HPDE6-E6E7 (cell line): ENCODE measurements around the gene ATOH7.
"Not testable (repeated sequence)": the region's sequence is repeated elsewhere in the genome, so short reads cannot be mapped to it uniquely, and the experiment has no call there.

Source experiments
- DNase-seq: peaks from one replicate; pipeline ENCODE4 v3.0.0; 2011; ENCODE audit warnings: missing footprints; ENCODE audit errors: extremely low spot score

ATOH7 gene

DNA sequence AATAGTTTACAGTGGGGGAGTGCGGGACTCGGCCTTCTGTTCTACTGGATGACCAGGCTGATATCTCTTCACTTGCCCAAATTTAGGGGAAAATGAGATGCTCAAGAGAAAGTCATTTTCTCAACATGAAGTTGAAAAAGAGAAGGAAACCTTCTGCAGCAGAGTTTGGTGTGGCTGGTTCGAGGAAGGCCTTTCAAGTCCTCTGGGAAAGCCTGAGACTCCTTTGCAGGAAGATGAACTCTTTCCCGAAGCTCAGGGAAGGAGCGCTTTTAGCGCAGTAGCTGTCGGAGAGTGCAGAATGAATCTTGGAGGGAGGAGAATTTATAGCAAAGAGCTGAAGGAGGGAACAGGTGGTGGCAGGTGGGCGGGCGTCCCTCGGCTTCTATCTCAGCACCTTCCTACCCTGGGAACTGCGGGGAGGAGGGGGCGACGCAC, at the start of gene ATOH7:
Gene ATOH7, minus strand, starts transcription at position 297 of the 435 bp plus-strand sequence. CDS start 436 bp downstream, outside the sequence.
- no peak for DNase-seq

DNA sequence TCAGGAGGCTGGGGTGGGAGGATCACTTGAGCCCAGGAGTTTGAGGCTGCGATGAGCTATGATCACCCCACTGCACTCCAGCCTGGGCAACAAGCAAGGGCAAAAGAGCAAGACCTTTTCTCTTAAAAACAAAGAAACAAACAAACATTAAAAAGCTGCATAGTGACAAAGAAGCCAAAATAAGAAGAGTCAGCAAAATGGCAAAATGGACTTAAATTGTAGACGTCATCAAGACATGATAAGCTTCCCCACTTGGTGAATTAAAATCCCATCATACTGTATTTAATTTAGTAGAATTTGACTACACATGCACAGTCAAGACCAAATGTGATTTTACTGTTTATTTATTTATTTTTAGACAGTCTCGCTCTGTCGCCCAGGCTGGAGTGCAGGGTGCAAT, 48.8 kb upstream of the ATOH7 start:
- DNase-seq, result no peak

DNA sequence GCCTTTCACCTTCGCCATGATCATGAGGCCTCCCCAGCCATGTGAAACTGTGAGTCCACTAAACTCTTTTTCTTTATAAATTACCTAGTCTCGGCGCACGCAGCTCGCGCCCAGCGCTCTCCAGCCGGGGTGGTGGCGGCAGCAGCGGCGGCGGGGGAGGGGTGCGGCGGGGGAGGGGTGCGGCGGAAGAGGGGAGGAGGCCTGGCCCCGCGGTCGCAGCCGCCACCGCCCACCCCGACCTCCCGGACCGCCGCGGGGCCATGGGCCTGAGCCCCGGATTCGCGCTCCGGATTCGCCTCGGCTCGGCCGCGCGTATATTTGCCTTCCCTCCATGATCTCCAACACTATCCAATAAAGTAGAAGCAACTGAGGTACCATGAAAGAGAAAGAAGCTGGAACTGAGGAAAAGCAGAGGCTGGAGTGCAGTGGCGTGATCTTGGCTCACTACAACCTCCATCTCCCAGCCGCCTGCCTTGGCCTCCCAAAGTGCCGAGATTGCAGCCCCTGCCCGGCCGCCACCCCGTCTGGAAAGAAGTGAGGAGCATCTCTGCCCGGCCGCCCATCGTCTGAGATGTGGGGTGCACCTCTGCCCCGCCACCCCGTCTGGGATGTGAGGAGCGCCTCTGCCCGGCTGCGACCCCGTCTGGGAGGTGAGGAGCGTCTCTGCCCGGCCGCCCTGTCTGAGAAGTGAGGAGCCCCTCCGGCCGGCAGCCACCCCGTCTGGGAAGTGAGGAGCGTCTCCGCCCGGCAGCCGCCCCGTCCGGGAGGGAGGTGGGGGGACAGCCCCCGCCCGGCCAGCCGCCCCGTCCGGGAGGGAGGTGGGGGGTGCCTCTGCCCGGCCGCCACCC, 47.2 kb upstream of the ATOH7 start:
- not testable (repeated sequence) for DNase-seq

DNA sequence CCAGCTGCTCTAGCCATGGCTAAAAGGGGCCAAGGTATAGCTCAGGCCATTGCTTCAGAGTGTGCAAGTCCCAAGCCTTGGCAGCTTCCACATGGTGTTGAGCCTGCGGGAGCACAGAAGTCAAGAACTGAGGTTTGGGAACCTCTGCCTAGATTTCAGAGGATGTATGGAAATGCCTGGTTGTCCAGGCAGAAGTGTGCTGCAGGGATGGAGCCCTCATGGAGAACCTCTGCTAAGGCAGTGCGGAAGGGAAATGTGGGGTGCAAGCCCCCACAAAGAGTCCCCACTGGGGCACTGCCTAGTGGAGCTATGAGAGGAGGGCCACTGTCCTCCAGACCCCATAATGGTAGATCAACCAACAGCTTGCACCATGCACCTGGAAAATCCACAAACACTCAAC, 45.9 kb upstream of the ATOH7 start:
- not testable (repeated sequence) for DNase-seq

DNA sequence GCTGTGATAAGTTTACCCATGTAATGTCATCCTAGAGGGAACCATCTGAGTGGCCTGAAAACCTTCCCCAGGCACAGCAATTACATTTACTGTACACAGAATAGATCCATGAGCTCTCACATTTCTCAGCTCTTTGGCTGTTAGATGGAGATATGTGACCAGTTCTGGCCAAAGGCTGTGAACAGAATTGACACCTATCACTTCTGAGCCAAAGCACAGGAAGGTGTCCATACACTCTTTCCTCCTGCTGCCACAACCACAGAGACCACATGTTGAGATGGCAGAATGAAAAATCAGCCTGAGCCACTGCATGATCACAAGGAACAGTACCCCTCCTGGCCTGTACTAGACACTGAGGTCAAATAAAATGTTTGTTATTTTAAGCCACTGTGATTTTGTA, 44.3 kb upstream of the ATOH7 start:
- no peak for DNase-seq

DNA sequence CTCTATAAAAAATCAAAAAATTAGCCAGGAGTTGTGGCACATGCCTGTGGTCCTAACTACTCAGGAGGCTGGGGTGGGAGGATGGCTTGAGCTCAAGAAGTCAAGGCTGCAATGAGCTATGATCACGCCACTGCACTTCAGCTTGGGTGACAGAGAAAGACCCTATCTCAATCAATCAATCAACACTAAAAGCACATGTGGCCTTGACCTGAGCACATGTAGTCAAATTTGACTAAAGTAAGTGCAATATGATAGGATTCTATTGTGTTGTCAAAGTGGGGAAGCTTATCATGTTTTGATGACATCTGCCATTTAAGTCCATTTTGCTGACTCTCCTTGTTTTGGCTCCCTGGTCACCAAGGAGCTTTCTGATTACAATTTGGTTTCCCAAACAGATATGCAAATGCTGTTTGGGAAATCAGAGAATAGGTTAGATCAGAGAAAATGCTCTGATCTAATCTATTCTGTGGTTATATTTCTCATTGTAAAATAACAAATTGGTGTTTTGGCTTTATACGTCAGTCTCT, 43.8 kb upstream of the ATOH7 start:
- no peak for DNase-seq

DNA sequence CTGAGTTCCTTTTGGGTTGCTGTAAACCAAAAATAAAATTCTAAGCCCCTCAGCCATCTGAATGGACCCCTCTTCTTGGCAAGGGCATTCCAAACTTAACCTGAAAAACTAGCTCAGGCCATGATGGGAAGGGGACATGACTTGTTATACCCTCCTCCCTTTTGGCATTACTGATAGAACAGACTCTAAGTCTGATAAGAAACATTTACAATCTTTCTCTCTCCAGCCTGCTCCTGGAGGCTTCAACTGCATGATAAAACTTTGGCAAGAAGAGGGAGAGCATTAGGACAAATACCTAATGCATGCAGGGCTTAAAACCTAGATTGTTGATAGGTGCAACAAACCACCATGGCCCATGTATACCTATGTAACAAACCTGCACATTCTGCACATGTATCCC, 40.9 kb upstream of the ATOH7 start:
- DNase-seq, result no peak

DNA sequence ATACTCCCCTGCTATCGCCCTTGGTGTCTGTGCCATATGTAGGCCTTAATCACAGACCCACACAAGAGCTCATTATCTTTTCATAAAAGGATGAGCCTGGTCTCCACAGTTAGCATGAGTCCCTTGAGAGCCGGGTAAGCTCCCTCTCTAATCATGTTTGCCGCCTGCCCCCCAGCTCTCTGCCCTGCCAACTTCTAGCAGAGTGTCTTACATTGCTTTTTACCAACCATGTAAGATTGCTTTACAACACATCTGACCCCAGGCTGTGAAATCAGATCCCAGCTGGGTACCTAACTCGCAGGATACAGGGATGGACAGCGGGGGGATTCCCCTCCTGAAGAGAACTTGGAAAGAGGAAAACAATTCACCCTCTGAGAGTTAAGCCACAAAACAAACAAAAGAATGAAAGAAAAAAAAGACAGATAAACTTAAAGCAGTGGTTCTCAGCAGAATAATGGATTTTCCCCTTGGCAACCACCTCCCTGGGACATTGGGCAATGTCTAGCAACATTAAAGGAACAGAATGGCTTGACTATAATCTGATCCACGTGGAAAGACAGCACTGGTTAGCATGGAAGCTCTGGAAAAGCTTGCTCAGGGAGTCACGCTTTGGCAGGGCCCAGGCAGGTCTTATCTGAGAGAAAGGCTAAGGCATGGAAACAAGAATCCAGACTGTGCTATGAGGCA, 39.4 kb upstream of the ATOH7 start:
- DNase-seq, result no peak

DNA sequence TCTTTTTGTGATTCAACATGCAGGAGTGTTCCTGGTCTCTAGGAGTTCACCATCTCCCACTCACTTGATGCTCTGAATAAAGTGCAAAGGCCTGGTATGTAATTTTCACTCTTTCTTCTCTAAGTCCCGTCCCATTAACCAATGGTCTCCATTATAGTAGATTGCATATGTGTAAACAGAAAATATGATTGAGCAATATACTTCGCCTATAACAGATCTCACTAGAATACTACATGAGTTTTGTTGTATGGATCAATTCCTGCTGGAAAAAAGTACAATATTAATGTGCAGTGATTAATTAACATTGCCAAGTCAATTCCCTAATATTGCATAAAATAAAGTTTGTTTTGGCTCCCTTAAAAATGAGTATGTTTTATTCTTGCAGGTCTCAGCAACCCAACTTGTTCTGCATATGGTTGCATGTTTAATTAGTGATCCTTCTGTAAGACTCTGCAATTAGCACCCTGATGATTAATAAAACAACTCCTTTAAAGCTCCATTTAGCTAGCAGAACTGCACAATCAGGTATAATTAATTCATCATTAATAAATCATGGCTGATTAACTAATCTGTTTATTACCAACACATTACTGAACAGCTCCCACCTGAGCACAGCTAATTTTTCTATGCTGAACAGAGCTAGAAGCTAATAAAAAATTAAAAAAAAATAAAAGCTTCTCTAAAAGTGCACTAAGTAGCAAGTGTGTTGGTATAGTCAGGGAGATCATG, 37.8 kb upstream of the ATOH7 start:
- DNase-seq, result no peak

DNA sequence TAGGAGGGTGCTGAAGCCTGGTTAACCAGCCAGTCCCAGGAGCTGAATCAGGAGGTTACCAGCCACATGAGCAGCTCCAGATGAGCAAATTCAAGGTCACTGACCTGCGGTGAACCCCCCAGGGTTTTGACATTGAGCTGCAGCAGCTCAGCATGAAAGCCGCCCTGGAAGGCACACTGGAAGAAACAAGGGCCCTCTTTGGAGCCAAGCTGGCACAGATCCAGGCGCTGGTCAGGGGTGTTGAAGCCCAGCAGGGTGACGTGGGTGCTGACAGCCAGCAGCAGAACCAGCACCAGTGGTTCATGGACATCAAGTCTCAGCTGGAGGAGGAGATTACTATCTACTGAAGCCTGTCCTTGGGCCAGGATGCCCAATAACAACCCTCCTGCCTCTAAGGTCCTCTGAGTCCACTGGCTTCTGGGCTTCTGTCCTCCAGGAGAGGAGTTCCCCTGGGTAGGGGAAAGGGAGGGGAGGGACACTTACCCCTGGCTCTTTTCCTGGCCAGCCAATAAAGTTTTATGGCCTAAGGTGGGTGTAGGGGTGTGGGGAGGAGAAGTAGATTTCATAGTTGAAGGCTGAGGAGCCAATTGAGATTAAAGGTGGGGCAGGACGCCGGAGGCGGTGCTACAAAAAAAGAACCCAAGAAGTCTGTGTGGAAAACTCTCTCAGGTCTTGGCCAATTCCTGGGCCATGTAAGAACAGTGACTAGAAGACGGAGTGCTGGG, 29.4 kb upstream of the ATOH7 start:
- DNase-seq, result no peak

DNA sequence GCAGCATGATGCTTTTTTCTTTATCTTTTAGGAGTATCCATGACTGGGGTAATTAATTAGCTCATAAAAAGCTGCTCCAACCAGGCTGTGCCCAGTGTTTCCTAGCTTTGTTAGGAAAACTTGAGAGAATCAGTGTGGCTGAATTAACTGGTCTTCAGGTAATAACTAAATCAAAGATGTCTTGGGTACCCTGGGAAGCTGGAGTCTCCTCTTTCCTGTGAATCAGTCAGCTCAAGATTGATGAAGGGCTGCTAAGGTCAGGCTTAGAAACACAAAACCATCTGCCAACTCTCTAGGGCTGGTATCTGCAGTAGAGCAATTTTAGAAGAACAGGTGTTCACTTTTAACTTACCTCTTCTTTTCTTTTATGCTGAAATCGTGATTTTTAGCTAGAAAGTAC, 21.4 kb upstream of the ATOH7 start:
- DNase-seq, result no peak

DNA sequence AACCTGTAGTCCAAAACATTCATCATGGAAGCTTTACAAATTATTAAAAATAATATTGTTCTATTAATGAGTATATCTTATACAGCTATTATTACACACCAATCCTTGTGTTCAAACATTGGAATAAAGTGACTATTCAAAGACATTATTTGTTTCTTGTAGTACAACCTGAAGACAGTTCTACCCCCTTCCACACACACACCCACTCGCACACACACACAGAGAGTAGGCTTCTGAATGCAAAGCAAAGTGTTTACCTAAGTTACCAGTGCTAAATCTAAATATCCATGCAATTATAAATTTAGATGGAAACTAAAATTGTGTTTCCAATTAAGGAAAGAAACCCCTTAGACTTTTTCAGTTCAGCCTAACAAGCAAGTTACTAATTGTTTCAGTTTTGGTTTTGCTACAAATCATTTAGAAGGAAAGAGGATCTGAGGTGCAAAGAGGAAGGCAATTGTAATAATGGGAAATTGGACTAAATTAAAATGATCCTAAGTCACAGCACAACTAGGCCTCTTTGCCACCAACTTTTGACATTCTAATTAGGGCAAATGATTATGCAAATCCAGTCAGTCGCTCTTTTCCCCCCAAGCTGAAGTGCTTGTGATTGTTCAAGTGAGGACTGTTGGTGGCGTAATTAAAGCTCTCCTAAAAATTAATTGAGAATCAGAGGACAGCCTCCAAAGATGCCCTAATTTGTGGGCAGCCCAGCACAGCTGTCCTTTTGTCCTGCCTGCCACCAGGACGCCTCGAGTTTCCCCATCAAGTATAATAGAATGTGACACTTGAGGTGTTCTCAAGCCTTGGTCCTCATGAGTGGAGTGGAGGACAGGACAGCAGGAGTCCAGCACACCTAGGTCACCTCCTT, 19.9 kb upstream of the ATOH7 start:
- DNase-seq, result no peak

DNA sequence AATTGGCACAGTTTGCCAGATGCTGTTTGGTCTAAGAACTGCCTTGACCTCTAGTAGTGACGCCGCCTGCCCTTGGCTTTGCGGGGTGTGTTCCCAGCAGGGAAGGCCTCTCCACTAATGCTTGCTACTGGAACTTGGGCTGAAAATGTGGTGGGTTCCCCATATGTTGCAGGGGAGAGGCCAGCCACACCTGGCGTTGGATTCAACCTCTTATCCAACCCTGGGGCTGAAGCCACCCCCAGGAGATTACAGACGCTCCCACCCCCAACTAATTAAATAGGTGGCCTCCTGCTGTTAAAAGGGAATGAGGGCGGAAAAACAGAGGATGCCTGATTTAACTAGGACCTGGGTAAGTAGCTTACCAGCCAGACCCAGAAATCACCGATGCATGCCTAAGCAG, 19.2 kb upstream of the ATOH7 start:
- no peak for DNase-seq

DNA sequence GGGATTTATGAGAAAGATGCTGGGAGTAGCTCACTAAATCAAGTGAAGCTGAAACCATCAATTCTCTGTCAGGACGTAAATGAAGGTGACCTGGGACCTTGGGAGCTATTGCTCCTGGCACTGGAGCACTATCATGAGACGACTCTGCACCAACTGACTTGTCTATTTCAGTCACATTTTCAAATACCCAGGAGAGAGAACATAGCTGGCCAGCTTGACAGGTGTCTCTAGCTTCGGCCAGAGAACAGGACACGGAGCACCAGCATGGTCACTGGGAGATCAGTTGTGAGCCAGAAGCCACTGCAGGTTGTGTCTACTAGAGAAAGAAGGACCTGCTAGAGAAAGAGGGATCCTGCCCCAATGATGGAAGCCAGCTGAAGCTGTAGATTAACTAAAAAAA, 17.4 kb upstream of the ATOH7 start:
- no peak for DNase-seq

DNA sequence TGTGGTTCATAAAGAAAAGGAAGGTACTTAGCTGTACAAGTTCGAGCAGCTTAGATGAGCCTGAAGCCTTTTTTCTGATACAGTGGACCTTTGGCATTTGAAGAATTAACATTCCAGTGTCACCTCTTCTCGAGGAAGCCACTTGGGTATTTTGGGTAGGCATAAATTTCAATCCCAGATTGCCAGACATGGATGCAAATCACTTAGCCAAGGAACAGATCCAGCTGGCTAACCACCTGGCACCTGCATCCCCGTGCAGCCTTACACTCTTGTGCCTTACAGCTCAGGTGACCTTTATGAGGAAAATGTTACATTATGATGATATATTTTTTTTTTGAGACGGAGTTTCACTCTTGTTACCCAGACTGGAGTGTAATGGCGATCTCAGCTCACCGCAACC, 16.0 kb upstream of the ATOH7 start:
- DNase-seq, result no peak

DNA sequence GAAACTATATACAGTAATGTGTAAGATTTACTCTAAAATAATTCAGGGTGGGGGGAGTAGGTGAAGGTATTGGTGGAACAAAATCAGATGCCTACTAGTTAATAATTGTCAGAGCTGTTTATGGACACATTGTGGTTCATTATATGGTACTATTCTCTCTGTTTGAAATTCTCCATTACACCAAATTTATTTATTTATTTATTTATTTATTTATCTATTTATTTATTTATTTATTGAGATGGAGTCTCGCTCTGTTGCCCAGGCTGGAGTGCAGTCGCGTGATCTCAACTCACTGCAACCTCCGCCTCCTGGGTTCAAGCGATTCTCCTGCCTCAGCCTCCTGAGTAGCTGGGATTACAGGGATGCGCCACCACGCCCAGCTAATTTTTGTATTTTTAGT, 14.5 kb upstream of the ATOH7 start:
- DNase-seq, result not testable (repeated sequence)

DNA sequence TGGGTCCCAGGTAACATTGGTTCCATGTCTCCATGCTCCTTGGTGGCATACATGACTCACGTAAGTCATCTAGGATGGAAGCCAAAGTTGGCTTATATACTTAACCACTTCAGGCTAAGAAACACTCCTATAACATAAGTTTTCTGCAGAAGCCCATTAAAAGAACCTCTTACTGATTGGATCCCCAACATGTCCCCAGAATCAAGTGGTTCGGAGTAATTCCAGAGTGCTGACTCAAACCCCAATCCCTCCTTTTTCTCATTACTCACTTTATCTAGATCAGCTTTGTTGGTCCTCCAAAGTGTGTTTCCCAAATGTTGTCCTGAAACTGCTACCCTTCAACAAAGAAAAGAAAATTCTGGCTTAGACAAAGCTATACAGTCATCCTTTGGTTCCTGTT, 10.1 kb upstream of the ATOH7 start:
- DNase-seq, result no peak

DNA sequence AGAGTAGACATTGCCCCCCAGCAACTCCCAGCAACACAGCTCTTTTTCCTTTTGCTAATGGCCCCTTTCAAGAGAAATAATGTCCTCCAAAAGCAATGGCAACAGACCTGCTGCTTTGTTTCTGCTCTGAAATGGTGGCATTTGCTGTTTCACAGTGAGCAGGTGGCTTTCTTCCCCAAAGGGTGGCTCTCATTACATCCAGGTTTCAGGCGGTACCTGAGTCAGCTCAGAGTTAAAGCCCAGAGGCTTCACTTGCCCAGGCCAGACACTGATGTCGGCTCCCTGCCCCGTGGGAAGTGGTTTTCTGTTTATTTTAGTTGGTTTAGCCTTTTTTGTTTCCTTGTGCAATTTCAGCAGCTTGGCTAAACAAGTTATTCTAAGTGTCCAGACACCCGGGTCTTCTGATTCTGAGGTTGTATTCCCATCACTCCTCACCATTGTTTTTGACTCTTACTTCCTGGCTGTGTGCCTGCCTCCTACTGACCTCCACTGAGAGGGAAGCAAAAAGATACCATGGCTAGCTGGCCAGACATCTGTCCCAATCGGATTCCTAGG, 7.8 kb upstream of the ATOH7 start:
- DNase-seq, result no peak

DNA sequence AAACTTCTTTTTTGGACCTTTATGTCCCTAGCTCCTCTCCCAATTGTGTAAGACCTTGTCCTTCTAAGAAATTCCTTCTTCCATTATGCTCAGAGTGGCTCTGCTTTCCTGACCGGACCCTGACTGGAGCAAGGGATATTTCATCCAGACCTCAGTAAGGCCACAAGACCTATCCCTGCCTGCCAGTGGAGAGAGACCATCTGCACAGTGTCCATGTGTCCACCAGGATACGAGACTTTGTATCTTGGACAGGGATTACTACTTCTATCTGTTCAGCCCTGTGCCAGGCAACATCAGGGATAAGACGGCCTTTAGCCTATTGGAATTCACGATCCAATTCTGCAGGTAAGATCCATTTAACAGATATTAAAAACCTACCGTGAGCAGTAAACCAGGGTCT, 7.2 kb upstream of the ATOH7 start:
- no peak for DNase-seq

DNA sequence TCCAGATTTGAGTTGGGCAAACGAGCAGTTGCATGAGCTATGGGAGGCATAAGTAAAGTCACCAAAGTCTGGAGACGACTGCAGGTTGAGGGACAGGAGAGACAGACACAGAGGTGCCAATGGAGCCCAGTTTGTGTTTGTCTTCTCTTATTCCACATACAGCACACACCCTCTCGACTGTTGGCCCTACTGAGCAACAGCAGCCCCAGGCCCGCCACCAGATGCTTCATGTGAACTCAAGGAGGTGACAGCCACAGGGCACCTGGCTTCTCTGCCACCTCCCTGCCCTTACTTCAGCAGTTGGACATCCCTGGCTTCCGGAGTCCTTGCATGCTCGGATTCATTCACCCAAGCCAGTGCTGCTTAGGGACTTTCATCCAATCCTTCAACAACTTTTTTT, 6.5 kb upstream of the ATOH7 start:
- DNase-seq, result no peak
